H9 (cell line): ENCODE measurements around the gene DHX35. TPM values are rescaled to one million over a fixed set of nuclear protein-coding genes. Genes with fewer than 3 reads are reported as not detected.

Source experiments
- DNase-seq: peaks from one replicate; pipeline ENCODE4 v3.0.0-alpha.2; 2017
- H2AFZ ChIP-seq: one replicate; pipeline ENCODE4 v1.6.1; 2013; ENCODE audit warnings: mild to moderate bottlenecking, low read length, control low read depth, moderate library complexity
- H2AK5ac ChIP-seq: 2 replicates; pipeline ENCODE4 v1.6.1; 2013; ENCODE audit warnings: low read length, control low read depth, mixed read lengths; ENCODE audit not compliant: insufficient read length
- H2BK120ac ChIP-seq: one replicate; pipeline ENCODE4 v1.6.1; 2013; ENCODE audit warnings: low read depth, mild to moderate bottlenecking, low read length, control low read depth, inconsistent platforms; ENCODE audit not compliant: poor library complexity, severe bottlenecking
- H2BK12ac ChIP-seq: 2 replicates; pipeline ENCODE4 v1.6.1; 2013; ENCODE audit warnings: low read length, control low read depth, mixed read lengths, low read depth; ENCODE audit not compliant: insufficient read length
- H2BK15ac ChIP-seq: 2 replicates; pipeline ENCODE4 v1.6.1; 2013; ENCODE audit warnings: low read depth, low read length, control low read depth
- H2BK20ac ChIP-seq: one replicate; pipeline ENCODE4 v1.6.1; 2013; ENCODE audit warnings: low read depth, mild to moderate bottlenecking, low read length, control low read depth, inconsistent platforms; ENCODE audit not compliant: poor library complexity, severe bottlenecking
- H2BK5ac ChIP-seq: 2 replicates; pipeline ENCODE4 v1.6.1; 2013; ENCODE audit warnings: low read length, control low read depth, mixed read lengths; ENCODE audit not compliant: insufficient read length
- H3K14ac ChIP-seq: 2 replicates; pipeline ENCODE4 v1.6.1; 2013; ENCODE audit warnings: low read length, control low read depth; ENCODE audit not compliant: insufficient read depth
- H3K18ac ChIP-seq: 2 replicates; pipeline ENCODE4 v1.6.1; 2013; ENCODE audit warnings: low read depth, mild to moderate bottlenecking, mixed read lengths, low read length, control low read depth; ENCODE audit not compliant: insufficient read length
- H3K23ac ChIP-seq: 2 replicates; pipeline ENCODE4 v1.6.1; 2013; ENCODE audit warnings: low read length, control low read depth, mixed read lengths, low read depth; ENCODE audit not compliant: insufficient read length
- H3K23me2 ChIP-seq: 2 replicates; pipeline ENCODE4 v1.6.1; 2013; ENCODE audit warnings: low read depth, mild to moderate bottlenecking, mixed read lengths, low read length, control low read depth; ENCODE audit not compliant: insufficient read length, poor library complexity, severe bottlenecking
- H3K27ac ChIP-seq: 2 replicates; pipeline ENCODE4 v1.5.1; 2013; ENCODE audit warnings: low read length, control low read depth, mixed read lengths, low read depth; ENCODE audit not compliant: insufficient read length
- H3K27me3 ChIP-seq: 2 replicates; pipeline ENCODE4 v1.6.1; 2013; ENCODE audit warnings: low read length, control low read depth, inconsistent platforms; ENCODE audit not compliant: insufficient read depth
- H3K4ac ChIP-seq: 2 replicates; pipeline ENCODE4 v1.6.1; 2013; ENCODE audit warnings: low read depth, mild to moderate bottlenecking, control low read depth, inconsistent platforms, low read length, moderate library complexity
- H3K4me1 ChIP-seq: 2 replicates; pipeline ENCODE4 v1.6.1; 2013; ENCODE audit warnings: low read length, control low read depth, inconsistent platforms; ENCODE audit not compliant: insufficient read depth
- H3K4me2 ChIP-seq: 2 replicates; pipeline ENCODE4 v1.6.1; 2013; ENCODE audit warnings: low read length, control low read depth, mixed read lengths; ENCODE audit not compliant: insufficient read length, insufficient read depth
- H3K56ac ChIP-seq: 2 replicates; pipeline ENCODE4 v1.6.1; 2013; ENCODE audit warnings: low read depth, mild to moderate bottlenecking, mixed read lengths, low read length, control low read depth; ENCODE audit not compliant: insufficient read length
- H3K79me1 ChIP-seq: 2 replicates; pipeline ENCODE4 v1.6.1; 2013; ENCODE audit warnings: low read depth, mild to moderate bottlenecking, moderate library complexity, low read length, control low read depth, inconsistent platforms; ENCODE audit not compliant: insufficient read depth, poor library complexity, severe bottlenecking
- H3K79me2 ChIP-seq: 2 replicates; pipeline ENCODE4 v1.6.1; 2013; ENCODE audit warnings: low read length, control low read depth, inconsistent platforms; ENCODE audit not compliant: insufficient read depth
- H3K9ac ChIP-seq: 2 replicates; pipeline ENCODE4 v1.6.1; 2013; ENCODE audit warnings: low read length, control low read depth, mixed read lengths; ENCODE audit not compliant: insufficient read length; ENCODE audit errors: extremely low read depth
- H3K9me3 ChIP-seq: one replicate; pipeline ENCODE4 v1.6.1; 2013; ENCODE audit warnings: low read depth, low read length, inconsistent platforms; ENCODE audit not compliant: control insufficient read depth
- H3T11ph ChIP-seq: one replicate; pipeline ENCODE4 v1.6.1; 2013; ENCODE audit warnings: mild to moderate bottlenecking, low read length, control low read depth, inconsistent platforms
- H4K20me1 ChIP-seq: one replicate; pipeline ENCODE4 v1.6.1; 2013; ENCODE audit not compliant: control insufficient read depth, insufficient read length, insufficient read depth
- H4K5ac ChIP-seq: 2 replicates; pipeline ENCODE4 v1.6.1; 2013; ENCODE audit warnings: low read depth, mild to moderate bottlenecking, mixed read lengths, low read length, control low read depth; ENCODE audit not compliant: insufficient read length
- H4K8ac ChIP-seq: replicated peaks from 2 replicates; pipeline ENCODE4 v1.6.1; 2013; ENCODE audit warnings: low read length, control low read depth, mixed read lengths, low read depth; ENCODE audit not compliant: insufficient read length
- H4K91ac ChIP-seq: 2 replicates; pipeline ENCODE4 v1.6.1; 2013; ENCODE audit warnings: low read depth, mild to moderate bottlenecking, moderate library complexity, mixed read lengths, low read length, control low read depth; ENCODE audit not compliant: insufficient read length
- H3K27ac Mint-ChIP-seq, 3 experiments: 2 replicates in 2 of 3; 3 replicates in 1 of 3; pipeline ENCODE4 v1.8.0; 2020 to 2021; ENCODE audit warnings: mixed read lengths in 3 of 3, mild to moderate bottlenecking in 1 of 3, moderate library complexity in 1 of 3
- H3K27me3 Mint-ChIP-seq: 2 replicates; pipeline ENCODE4 v1.8.0; 2021; ENCODE audit warnings: low read depth, mild to moderate bottlenecking, moderate library complexity, mixed read lengths
- H3K36me3 Mint-ChIP-seq, 3 experiments: 2 replicates in 2 of 3; 3 replicates in 1 of 3; pipeline ENCODE4 v1.8.0; 2020 to 2021; ENCODE audit warnings: low read depth in 3 of 3, mixed read lengths in 3 of 3; ENCODE audit not compliant: insufficient read depth in 1 of 3
- H3K4me1 Mint-ChIP-seq, 2 experiments: 2 replicates each; pipeline ENCODE4 v1.8.0; 2020; ENCODE audit warnings: mixed read lengths in 2 of 2
- H3K4me3 Mint-ChIP-seq, 2 experiments: 2 replicates in 1 of 2; 3 replicates in 1 of 2; pipeline ENCODE4 v1.8.0; 2020 to 2021; ENCODE audit warnings: mild to moderate bottlenecking in 2 of 2, mixed read lengths in 2 of 2, moderate library complexity in 1 of 2
- H3K9me3 Mint-ChIP-seq, 2 experiments: 2 replicates in 1 of 2; 3 replicates in 1 of 2; pipeline ENCODE4 v1.8.0; 2020; ENCODE audit warnings: mild to moderate bottlenecking in 2 of 2, mixed read lengths in 2 of 2, moderate library complexity in 1 of 2
- CTCF ChIP-seq: fragments of 200-600 bp; sonication (generic); conservative IDR thresholded peaks from 3 replicates; pipeline ENCODE4 v1.8.0; 2021; ENCODE audit warnings: antibody characterized with exemption, mild to moderate bottlenecking
- WGBS: extraction: QIAGEN DNeasy Blood & Tissue Kit; methylation state at CpG from one replicate; pipeline ENCODE4 v1.1.7; 2013; ENCODE audit warnings: missing lambda C conversion rate, low lambda C conversion rate, mixed read lengths; ENCODE audit not compliant: insufficient read length; ENCODE audit errors: extremely low coverage; 5-methylcytosine and 5-hydroxymethylcytosine counted together
- total RNA-seq: library from RNA; stranded (reverse); gene quantifications from 2 replicates; pipeline ENCODE4 v1.2.1, GENCODE V29; 2021

Gene DHX35
- total RNA-seq, 1 experiment from 2014 or later, result 14.4 TPM

- H4K20me1 ChIP-seq, result no peaks in the 10 kb centered on the region
- no peak overlapping the region for H2BK5ac ChIP-seq
- H3K56ac ChIP-seq, result no peak overlapping the region
- no peak for TF ChIP-seq CTCF
- Mint-ChIP-seq H3K27me3 (no peaks in the 10 kb centered on the region), H3K27ac (0 out of 7 replicates have a peak overlapping the region, but pooled peaks of 1 of the 3 experiments have one; percentile 38), H3K36me3 (peaks cover 14 to 57% (median 25%) of the 10 kb centered on the region in 3 experiments; a peak in 6 of 7 replicates), H3K4me3 (no peak overlapping the region), H3K9me3 (no peaks in the 10 kb centered on the region), H3K4me1 (0 out of 4 replicates have a peak, but pooled peaks cover 0 to 5% of the 10 kb centered on the region in 2 experiments)
- no peaks in the 10 kb centered on the region for H3K79me2 ChIP-seq
- H3K9me3 ChIP-seq, result no peaks in the 10 kb centered on the region
- H3K4me2 ChIP-seq, result no peak overlapping the region
- no peaks in the 10 kb centered on the region for H3K4me1 ChIP-seq
- no peak overlapping the region for H3K23ac ChIP-seq
- H2BK20ac ChIP-seq, result no peak overlapping the region
- no peak overlapping the region for H3K27ac ChIP-seq
- H4K91ac ChIP-seq, result no peak overlapping the region
- H2AK5ac ChIP-seq, result no peak overlapping the region
- H3K18ac ChIP-seq, result no peak overlapping the region
- H2BK15ac ChIP-seq, result no peak overlapping the region
- no peaks in the 10 kb centered on the region for H3K79me1 ChIP-seq
- H3K4ac ChIP-seq, result no peak overlapping the region
- no peak for DNase-seq
- H3K23me2 ChIP-seq, result no peaks in the 10 kb centered on the region
- H3K27me3 ChIP-seq, result no peaks in the 10 kb centered on the region
- no peak overlapping the region for H2BK120ac ChIP-seq
- H2AFZ ChIP-seq, result no peak overlapping the region
- WGBS, result no CpG with 5 or more reads among the region's 3 CpGs
- H3T11ph ChIP-seq, result no peak overlapping the region
- no peak overlapping the region for H3K9ac ChIP-seq
- no peak overlapping the region for H3K14ac ChIP-seq
- H4K5ac ChIP-seq, result no peak overlapping the region
- H4K8ac ChIP-seq, result no peak overlapping the region
- H2BK12ac ChIP-seq, result no peak overlapping the region
These were observed 70.9 kb downstream of the DHX35 start for GRCh38 chr20:39032997-39033396.
